8988T (cell line): ENCODE measurements around the gene MEF2D.

Source experiments
- DNase-seq: peaks from one replicate; pipeline ENCODE4 v3.0.0; 2011

MEF2D gene

GRCh38 chr1:156499194-156499841 lies 1.3 kb downstream of the MEF2D start:
- DNase-seq = no peak

GRCh38 chr1:156498432-156499193 lies 2.0 kb downstream of the MEF2D start:
- no peak for DNase-seq

GRCh38 chr1:156497743-156498431 lies 2.7 kb downstream of the MEF2D start:
- no peak for DNase-seq

GRCh38 chr1:156497078-156497742 lies 3.4 kb downstream of the MEF2D start:
- no peak for DNase-seq

GRCh38 chr1:156496211-156496761 lies 4.3 kb downstream of the MEF2D start:
- no peak for DNase-seq

- no peak for DNase-seq
Measured at GRCh38 chr1:156495401-156496140, 5.0 kb downstream of the MEF2D start.

- DNase-seq = no peak
Measured at GRCh38 chr1:156494309-156494895, 6.2 kb downstream of the MEF2D start.

GRCh38 chr1:156493742-156494141 lies 6.8 kb downstream of the MEF2D start:
- DNase-seq = no peak

- DNase-seq = no peak
Measured at GRCh38 chr1:156493154-156493631, 7.4 kb downstream of the MEF2D start.

- no peak for DNase-seq
Measured at GRCh38 chr1:156492591-156493080, 7.9 kb downstream of the MEF2D start.

GRCh38 chr1:156492013-156492590 lies 8.5 kb downstream of the MEF2D start:
- DNase-seq = no peak

GRCh38 chr1:156491151-156491949 lies 9.2 kb downstream of the MEF2D start:
- DNase-seq = no peak

- DNase-seq = no peak
Measured at GRCh38 chr1:156490401-156491032, 10.1 kb downstream of the MEF2D start.

- DNase-seq = no peak
Measured at GRCh38 chr1:156489935-156490293, 10.7 kb downstream of the MEF2D start.

GRCh38 chr1:156489166-156489934 lies 11.2 kb downstream of the MEF2D start:
- no peak for DNase-seq

GRCh38 chr1:156488566-156489165 lies 11.9 kb downstream of the MEF2D start:
- DNase-seq = no peak

GRCh38 chr1:156487862-156488261 lies 12.7 kb downstream of the MEF2D start:
- DNase-seq = no peak
